ENCODE results near the gene RBM11.

- no peak for TF ChIP-seq ZNF140 (tag by site-specific recombination; IDR thresholded peaks at IDR 0.05)
- TF ChIP-seq, protein P1, sequence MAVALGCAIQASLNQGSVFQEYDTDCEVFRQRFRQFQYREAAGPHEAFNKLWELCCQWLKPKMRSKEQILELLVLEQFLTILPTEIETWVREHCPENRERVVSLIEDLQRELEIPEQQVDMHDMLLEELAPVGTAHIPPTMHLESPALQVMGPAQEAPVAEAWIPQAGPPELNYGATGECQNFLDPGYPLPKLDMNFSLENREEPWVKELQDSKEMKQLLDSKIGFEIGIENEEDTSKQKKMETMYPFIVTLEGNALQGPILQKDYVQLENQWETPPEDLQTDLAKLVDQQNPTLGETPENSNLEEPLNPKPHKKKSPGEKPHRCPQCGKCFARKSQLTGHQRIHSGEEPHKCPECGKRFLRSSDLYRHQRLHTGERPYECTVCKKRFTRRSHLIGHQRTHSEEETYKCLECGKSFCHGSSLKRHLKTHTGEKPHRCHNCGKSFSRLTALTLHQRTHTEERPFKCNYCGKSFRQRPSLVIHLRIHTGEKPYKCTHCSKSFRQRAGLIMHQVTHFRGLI (tag by site-specific recombination; IDR thresholded peaks at IDR 0.05) = no peak
- no peak for TF ChIP-seq ZNF488 (tag by site-specific recombination; IDR thresholded peaks at IDR 0.05)
- TF ChIP-seq, protein P2, sequence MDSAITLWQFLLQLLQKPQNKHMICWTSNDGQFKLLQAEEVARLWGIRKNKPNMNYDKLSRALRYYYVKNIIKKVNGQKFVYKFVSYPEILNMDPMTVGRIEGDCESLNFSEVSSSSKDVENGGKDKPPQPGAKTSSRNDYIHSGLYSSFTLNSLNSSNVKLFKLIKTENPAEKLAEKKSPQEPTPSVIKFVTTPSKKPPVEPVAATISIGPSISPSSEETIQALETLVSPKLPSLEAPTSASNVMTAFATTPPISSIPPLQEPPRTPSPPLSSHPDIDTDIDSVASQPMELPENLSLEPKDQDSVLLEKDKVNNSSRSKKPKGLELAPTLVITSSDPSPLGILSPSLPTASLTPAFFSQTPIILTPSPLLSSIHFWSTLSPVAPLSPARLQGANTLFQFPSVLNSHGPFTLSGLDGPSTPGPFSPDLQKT (IDR thresholded peaks at IDR 0.05; ENCODE audit: borderline replicate concordance, low read depth, low read length) = no peak
- TF ChIP-seq, protein P3, sequence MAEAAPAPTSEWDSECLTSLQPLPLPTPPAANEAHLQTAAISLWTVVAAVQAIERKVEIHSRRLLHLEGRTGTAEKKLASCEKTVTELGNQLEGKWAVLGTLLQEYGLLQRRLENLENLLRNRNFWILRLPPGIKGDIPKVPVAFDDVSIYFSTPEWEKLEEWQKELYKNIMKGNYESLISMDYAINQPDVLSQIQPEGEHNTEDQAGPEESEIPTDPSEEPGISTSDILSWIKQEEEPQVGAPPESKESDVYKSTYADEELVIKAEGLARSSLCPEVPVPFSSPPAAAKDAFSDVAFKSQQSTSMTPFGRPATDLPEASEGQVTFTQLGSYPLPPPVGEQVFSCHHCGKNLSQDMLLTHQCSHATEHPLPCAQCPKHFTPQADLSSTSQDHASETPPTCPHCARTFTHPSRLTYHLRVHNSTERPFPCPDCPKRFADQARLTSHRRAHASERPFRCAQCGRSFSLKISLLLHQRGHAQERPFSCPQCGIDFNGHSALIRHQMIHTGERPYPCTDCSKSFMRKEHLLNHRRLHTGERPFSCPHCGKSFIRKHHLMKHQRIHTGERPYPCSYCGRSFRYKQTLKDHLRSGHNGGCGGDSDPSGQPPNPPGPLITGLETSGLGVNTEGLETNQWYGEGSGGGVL (tag by site-specific recombination; IDR thresholded peaks at IDR 0.05) = no peak
- no peak for TF ChIP-seq CTCF (tag by site-specific recombination; IDR thresholded peaks at IDR 0.05)
- TF ChIP-seq, protein P4, sequence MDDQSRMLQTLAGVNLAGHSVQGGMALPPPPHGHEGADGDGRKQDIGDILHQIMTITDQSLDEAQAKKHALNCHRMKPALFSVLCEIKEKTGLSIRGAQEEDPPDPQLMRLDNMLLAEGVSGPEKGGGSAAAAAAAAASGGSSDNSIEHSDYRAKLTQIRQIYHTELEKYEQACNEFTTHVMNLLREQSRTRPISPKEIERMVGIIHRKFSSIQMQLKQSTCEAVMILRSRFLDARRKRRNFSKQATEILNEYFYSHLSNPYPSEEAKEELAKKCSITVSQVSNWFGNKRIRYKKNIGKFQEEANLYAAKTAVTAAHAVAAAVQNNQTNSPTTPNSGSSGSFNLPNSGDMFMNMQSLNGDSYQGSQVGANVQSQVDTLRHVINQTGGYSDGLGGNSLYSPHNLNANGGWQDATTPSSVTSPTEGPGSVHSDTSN (CRISPR knock-in tag; IDR thresholded peaks at IDR 0.05) = no peak
- TF ChIP-seq ZIC2 (tag by site-specific recombination; IDR thresholded peaks at IDR 0.05) = no peak
- TF ChIP-seq ZNF585B (tag by site-specific recombination; IDR thresholded peaks at IDR 0.05) = no peak
- no peak for TF ChIP-seq ZNF785 (tag by site-specific recombination; IDR thresholded peaks at IDR 0.05)
- no peak for TF ChIP-seq ZFP41 (tag by site-specific recombination; IDR thresholded peaks at IDR 0.05; ENCODE audit: borderline replicate concordance)
- TF ChIP-seq, protein P5, sequence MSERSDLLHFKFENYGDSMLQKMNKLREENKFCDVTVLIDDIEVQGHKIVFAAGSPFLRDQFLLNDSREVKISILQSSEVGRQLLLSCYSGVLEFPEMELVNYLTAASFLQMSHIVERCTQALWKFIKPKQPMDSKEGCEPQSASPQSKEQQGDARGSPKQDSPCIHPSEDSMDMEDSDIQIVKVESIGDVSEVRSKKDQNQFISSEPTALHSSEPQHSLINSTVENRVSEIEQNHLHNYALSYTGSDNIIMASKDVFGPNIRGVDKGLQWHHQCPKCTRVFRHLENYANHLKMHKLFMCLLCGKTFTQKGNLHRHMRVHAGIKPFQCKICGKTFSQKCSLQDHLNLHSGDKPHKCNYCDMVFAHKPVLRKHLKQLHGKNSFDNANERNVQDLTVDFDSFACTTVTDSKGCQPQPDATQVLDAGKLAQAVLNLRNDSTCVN (tag by site-specific recombination; optimal IDR thresholded peaks at IDR 0.05) = no peak
- TF ChIP-seq ZNF701 (tag by site-specific recombination; IDR thresholded peaks at IDR 0.05) = no peak
- TF ChIP-seq PRDM6 (tag by site-specific recombination; IDR thresholded peaks at IDR 0.05) = no peak
Measured at GRCh38 chr21:14241297-14241696, 25.3 kb downstream of the RBM11 start.
